GM21825 (cell line): ENCODE data around the gene PRKAG1.

Experiments used
- ATAC-seq: cut with Tn5 transposase; IDR thresholded peaks from one replicate; pipeline ENCODE4 v1.9.1; 2021; ENCODE audit warnings: mild to moderate bottlenecking, moderate library complexity; ENCODE audit not compliant: unreplicated experiment

PRKAG1 gene

DNA sequence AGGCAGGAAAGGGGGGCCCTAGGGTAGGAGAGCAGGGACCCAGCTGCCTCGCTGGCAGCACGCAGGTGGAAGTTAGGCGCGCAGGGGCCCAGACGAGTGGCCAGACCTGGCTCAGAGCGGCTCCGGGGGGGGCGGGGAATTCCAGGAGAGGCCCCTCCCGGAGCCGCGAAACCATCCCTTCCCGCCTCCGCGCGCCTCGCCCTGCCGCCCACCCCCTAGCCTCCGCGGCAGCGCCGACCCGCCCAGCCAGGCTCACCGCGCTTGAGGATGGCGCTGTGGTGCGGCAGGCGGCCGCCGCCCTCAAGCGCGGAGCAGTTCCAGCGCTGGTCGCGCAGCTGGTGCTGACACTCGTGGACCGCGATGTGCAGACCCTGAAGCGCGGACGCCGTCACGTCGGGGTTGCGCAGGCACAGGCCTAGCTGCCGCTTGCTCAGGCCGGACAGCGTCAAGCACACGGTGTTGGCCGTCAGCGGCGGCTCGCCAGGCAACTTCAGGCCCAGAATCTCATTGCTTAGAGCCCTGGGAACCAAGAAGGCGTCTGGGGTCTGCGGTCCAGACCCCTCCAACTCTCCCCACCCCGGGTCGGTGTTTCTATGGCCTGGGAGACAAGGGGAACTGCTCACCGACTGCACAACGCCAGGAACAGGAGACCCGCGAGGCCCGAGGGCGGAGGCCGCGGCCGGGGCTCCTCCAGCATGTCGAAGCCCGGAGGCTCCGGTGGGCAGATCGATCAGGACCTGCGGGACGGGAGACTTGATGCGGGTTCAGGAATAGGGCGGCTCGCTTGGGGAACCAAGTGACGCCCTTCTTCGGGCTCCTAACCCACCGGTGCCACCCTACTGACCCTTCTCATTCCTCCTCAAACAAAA, 48.5 kb downstream of the PRKAG1 start:
- no peak for ATAC-seq

DNA sequence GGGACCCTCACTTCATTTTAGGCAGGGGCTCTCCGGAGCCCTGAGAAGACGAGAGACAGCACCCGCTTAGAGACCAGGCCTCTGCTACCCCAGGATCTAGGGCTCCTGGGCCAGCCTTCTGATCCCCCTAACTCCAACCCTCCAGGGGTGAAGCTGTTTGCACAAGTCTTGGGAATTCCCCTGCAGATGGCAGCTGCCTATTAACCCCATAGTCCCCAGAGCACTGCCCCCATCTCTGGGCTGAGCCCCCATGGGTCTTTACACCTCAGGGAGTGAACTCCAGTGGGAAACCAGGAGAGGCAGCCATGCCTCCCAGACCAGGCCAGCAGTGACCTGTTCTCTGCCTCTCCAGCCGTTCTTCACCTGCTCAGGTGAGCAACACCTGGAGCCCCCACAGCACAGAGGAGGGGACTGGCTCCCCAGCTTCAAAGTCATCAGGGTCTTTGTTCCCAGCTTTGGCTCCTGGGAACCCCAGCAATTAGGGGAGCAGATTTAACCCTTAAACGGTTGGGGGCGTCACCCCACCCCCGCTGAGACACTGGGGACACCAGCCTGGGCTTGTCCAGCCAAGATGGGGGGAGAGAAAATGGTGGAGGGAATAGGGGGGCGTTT, 49.3 kb downstream of the PRKAG1 start:
- ATAC-seq: no peak

DNA sequence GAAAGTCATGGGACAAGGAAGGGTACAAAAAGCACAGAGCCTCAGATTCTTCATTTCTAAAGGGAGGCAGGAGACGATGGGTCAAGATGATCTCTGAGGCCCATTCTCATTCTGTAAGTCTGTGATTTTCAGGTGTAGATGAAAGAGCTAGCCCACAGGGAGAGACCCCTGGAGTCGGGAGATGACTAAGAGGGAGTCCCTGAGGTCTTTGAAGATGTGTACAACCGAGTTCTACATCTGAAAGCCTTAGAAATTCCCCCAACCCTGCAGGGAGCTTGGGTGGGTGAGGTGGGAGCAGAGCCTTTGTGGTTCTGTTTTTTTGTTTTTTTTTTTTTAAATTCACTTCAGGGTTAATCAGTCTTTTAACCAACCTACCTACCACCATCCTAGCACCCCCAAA, 50.1 kb downstream of the PRKAG1 start:
- no peak for ATAC-seq

DNA sequence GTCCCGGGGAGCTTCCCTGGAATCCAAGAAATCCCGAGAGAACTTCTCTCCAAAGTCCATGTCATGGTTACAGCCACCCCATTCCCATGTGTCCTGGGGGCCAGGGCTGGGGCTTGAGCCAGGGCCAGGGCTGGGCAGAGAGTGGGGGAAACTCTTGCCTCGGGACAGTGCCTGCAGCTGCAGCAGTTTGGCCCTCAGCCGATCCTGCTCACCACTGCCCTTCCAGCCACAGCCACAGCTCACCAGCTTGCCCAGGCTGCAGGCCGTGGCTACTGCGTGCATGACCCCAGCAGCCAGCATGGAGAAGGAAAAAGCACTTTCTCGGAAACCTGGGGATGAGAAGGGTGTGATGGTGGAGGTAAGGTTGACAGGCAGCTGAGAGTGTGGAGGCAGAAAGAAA, 50.6 kb downstream of the PRKAG1 start:
- ATAC-seq: no peak

DNA sequence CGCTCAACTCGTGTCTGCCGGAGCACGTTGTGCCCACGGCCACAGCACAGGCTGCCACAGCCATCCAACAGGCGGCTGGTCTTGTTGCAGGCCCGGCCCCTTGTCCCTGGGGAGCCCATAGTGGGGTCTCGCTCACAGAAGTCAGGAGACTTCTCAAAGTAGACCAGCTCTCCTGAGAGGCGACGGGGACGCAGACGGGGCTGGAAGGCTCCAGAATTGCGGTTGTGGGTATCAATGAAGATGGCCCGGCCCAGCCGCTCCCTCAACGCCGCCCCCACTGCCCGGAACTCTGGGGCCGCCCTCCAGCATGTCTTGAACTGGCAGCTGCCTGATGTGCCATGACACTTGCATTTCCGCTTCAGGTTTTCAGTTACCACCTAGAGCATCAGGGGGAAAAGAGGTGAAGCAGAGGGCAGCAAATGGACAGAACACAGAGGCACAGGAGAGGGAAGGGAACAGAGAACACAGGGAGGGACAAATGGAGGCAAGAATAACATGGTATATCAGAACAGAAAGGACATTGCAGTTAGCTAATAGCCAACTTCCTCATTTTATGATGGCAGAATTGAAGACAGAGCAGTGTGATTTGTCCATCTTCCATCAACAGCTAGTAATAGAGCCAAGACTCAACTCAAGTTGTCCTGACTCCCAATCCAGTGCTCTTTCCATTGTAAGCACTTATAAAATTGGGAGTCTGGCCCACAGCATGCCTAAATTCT, 52.2 kb downstream of the PRKAG1 start:
- ATAC-seq: no peak

DNA sequence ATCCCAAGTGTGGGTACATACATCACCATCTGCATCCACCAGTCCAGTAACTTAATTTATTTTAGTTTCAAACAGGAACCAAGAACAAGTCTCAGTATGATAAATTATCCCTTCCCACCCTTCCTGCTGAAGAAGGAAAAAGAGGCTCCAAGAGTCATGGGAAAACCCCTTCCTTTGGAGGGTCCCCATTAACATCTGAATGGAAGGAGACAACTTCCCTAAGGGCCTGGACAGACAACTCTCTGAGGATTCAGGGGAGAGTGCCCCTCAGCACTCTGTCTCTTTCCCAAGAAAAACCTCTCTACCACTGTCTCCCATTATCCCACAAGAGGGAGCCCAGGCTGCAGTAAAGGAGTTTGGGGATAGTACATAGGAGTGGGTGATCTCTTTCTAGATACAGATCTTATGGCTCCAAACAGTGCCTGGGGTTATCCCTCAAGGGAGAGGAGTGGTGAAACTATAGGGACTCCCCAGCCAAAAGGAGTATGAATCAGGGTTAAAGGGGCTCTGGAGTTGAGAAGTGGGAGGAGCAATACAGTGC, 53.2 kb downstream of the PRKAG1 start:
- ATAC-seq: no peak

DNA sequence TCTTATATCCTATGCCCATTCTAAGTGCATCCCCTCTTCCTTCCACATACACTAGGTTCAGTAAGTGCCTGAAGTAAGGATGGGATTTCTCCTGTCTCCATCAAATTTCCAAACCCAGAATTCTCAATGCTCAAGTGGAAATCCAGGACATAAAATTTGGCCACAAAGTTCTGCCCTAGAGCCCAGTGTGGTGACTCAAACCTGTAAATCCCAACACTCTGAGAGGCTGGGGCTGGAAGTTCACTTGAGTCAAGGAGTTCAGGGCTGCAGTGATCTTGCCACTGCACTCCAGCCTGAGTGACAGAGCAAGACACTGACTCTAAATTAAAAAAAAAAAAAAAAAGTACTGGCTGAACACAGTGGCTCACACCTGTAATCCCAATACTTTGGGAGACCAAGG, 56.8 kb downstream of the PRKAG1 start:
- ATAC-seq: no peak

DNA sequence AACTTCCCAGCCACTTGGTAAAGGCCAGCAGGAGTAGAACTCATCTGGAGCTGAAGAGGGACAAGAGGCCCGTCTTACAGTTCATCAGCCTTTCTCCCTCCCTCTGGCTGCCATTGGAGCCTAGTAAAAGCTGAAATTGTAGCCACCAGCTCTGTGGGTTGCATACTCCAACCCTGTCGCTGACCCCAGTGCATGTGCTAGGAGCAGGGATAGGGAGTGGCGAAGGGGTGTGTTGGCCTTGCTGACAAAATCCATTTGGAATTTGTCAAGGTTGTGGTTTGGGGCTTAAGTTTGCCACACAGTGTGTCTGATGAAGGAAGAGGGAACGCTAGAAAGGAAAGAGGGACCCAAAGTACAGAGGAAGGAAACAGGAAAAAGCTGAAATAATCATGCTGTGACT, 57.2 kb downstream of the PRKAG1 start:
- no peak for ATAC-seq

DNA sequence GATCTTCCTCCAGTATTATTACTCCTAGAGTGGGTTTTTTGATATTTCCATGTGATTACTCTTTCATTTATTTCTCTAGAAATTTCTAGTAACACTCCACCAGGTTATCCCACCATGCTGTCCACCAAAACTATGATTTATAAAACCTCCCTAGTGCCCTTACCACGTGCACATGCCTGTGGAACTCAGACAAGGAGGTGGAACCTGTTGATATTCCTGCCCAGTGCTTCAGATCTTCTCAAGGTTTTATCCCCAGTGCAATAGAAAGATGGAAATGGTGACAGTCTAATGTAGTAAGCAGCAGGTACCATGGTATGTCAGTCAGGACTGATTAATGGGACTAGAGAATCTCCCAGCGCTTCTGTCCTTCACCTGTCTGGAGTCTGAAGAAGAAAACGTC, 57.7 kb downstream of the PRKAG1 start:
- ATAC-seq: no peak

DNA sequence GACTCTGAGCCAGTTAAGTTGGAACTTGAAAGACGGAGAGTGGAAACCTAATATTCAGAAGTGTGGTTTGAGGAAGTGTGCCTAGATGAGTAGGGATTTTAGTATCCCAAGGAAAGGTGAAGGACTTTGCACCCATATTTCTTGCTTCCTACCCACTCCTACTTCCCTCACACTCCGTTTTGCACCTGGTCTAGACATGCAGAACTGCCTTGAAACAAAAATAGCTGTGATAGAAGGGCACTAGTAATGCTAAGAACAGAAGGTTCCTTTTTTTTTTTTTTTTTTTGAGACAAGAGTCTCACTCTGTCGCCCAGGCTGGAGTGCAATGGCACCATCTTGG, 60.6 kb downstream of the PRKAG1 start:
- ATAC-seq: no peak

DNA sequence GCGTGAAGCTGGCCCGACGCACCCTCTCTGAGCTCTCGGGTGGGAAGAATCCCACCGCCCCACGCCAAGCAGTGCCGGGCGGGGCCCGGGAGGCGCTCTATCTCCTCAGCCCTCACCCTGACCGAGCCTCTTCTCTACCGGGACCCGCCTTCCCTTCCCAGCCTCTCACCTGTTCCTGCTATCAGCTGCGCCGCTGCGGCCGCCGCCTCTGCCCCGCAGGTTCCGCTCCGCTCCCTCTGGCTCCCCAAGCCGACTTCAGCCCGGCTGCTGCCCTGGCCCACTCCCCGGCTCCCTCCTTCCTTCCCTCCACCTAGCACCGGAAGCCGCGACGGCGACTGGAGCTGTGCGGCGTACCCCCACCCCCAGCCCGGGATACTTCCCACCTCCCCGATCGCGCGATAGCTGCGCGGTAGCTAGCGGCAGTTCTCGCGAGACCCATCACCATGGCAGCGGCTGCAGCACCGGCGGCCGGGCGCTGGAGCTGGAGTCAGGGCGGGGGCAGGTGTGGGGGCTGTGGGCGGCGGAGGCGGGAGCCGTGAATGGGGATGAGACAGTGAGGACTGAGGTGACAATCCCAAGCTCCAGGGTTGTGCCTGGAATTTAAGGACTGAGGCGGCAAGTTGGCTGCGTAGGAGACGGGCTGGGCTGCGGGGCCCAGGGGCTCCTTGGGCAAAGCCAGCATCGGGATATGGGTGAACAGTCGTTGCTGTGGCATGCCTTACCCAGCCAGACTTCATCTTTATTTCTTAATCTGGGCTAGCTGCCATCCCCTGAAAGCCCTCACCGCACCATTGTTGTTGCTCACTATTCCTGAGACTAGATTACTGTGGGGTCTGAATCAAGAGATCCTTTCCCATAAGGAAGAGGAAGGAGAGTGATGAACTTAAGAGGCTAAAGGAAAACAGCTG, 61.2 kb downstream of the PRKAG1 start, which contains the start of gene ARF3:
Gene ARF3, minus strand, starts transcription at position 347 of the 908 bp plus-strand sequence. CDS start 16,392 bp downstream, outside the sequence.
- ATAC-seq: peak; percentile 91

DNA sequence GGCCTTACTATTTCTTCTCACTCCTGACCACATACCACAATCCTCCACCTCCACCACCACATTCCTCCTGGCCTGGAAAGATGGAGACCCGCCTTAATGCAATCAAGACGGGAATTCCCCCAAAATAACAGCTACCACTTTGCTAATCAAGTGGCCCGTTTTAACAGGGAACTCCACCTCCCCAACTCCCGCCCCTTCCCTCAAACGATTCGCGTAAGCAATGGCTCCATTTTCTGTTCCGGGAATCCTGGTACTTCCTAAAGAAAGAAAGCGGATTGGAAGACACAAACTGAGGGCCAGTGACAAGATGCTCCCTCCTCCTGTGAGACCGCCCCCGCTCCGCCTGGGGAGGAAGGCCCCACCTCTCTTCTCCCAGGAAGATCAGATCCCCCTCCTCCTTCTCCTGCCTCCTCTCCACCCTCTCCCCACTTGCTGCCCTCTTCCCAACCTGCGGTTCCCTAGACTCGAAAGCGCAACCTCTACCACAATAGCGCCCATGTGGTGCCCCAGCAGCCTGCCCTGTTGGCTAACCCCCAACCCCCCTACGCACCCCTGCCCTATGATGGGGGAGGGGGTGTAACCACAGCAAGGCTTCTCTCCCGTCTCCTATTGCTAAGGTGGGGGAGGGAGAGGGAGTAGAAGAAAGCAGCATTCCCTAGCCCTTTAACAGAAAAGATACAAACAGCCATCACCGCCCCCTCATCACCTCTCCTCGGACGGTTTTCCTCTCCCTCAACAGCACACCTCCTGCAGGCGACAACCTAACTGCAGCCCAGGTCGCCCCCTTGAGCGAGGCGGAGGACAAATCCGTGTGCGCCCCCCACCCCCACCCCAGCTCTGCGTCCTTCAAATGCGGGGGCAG, 62.1 kb downstream of the PRKAG1 start:
- peak; percentile 5 for ATAC-seq

DNA sequence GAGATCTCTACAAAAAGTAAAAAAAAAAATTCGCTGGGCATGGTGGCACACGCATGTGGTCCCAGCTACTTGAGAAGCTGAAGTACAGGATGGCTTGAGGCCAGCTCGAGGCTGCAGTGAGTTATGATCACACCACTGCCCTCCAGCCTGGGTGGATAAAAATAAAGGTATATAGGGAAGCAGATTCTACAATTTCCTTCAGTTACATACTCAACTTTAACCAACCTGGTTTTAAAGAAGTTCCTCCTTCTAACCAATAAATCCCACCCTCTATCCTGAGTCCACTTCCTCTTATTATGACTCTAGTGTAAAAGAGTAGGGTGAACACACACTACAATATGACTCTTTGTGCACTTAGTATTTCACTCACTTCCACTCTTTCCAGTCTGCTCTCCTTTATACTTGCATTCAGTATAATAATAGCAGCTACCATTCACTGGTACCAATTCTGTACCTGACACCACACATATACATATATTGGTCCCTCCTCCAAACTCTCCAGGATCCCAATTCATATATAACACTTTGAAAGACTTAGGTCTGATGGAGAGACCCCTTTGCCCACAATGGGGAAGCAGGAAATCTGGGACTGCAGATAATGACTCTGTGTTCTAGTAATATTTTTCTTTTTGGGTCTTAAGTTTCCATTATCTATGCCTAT, 63.6 kb downstream of the PRKAG1 start:
- no peak for ATAC-seq

DNA sequence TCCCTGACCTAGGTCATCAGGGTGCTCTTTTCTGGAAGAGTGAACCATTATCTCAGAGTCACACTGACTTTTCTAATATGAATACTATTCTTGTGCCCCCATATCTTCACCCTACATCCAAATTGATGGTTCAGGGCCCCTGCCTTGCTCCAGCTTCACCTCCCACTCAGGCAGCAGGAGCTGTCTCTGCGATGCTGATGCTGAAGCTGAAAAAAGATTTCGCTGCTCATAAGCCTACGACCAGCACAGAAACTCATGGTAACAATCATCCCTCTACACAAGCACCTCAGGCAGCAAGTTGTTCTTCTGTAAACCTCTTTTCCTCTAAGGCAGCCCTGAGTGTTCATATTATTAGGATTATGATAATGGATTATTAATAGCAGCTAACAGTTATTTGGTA, 64.5 kb downstream of the PRKAG1 start:
- no peak for ATAC-seq

DNA sequence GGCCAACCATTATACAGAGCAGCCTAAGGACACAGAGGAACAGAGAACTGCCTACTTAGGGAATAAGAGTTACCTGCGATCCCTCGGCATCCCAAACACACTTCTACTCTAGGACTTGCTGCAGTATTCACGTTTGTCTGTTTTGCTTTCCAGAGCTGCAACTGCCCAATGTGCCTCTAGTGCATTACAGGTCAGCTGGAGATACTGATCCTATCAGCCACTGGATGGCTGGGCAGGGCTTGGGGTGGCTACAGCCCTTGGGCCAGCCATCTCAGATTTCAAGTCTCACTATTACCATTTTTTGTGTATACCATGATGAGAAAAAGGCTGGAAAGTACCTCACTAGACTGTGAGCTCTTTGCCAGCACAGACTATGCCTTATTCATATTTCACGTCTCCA, 65.9 kb downstream of the PRKAG1 start:
- no peak for ATAC-seq
